H1 (cell line): ENCODE measurements around the gene UHRF2. TPM values are rescaled to one million over a fixed set of nuclear protein-coding genes. Genes with fewer than 3 reads are reported as not detected.

Experiments
- BCL11A ChIP-seq, 2 experiments: IDR thresholded peaks; one replicate each; pipeline ENCODE4 v1.6.1; 2011; ENCODE audit warnings: low read depth in 2 of 2, low read length in 2 of 2, mild to moderate bottlenecking in 2 of 2
- EGR1 ChIP-seq: IDR thresholded peaks from 2 replicates; pipeline ENCODE4 v1.6.1; 2011; ENCODE audit warnings: low read depth, low read length, borderline replicate concordance
- HDAC2 ChIP-seq, 2 experiments: fragments of 300-600 bp in 1 of 2; sonication (generic) in 1 of 2; IDR thresholded peaks; 2 replicates each; pipeline ENCODE4 v1.6.1; 2011 to 2012; ENCODE audit warnings: low read depth in 2 of 2, low read length in 2 of 2, mild to moderate bottlenecking in 2 of 2, moderate library complexity in 2 of 2, borderline replicate concordance in 1 of 2, inconsistent platforms in 1 of 2
- HDAC6 ChIP-seq: IDR thresholded peaks from one replicate; pipeline ENCODE4 v1.7.1; 2012; ENCODE audit warnings: low read depth, mild to moderate bottlenecking, inconsistent platforms, low read length, moderate library complexity
- PHF8 ChIP-seq: fragments of 200-600 bp; sonication (generic); conservative IDR thresholded peaks from 2 replicates; pipeline ENCODE4 v1.7.1; 2012; ENCODE audit warnings: low read depth, mild to moderate bottlenecking, inconsistent platforms, low read length, moderate library complexity
- RAD21 ChIP-seq, 2 experiments: IDR thresholded peaks in 1 of 2; conservative IDR thresholded peaks in 1 of 2; 2 replicates each; pipeline ENCODE4 v1.6.1; 2011; ENCODE audit warnings: low read depth in 2 of 2, low read length in 2 of 2, improper control_type of control experiment in 1 of 2, inconsistent platforms in 1 of 2, mild to moderate bottlenecking in 1 of 2, moderate library complexity in 1 of 2
- SAP30 ChIP-seq: fragments of 300-600 bp; sonication (generic); IDR thresholded peaks from 2 replicates; pipeline ENCODE4 v1.7.1; 2012; ENCODE audit warnings: low read length, moderate library complexity, mild to moderate bottlenecking, inconsistent platforms; ENCODE audit not compliant: insufficient read depth, insufficient replicate concordance
- SIN3A ChIP-seq, 2 experiments: IDR thresholded peaks in 1 of 2; conservative IDR thresholded peaks in 1 of 2; 2 replicates each; pipeline ENCODE4 v1.6.1; 2011 to 2012; ENCODE audit warnings: low read length in 2 of 2, improper control_type of control experiment in 1 of 2, low read depth in 1 of 2, mild to moderate bottlenecking in 1 of 2
- TAF1 ChIP-seq: IDR thresholded peaks from 2 replicates; pipeline ENCODE4 v1.6.1; 2011; ENCODE audit warnings: mild to moderate bottlenecking, low read depth, low read length
- TEAD4 ChIP-seq: IDR thresholded peaks from 2 replicates; pipeline ENCODE4 v1.6.1; 2012; ENCODE audit warnings: low read depth, low read length, inconsistent platforms, mixed read lengths
- polyA plus RNA-seq, 7 experiments: library from polyadenylated mRNA; depleted of rRNA in 3 of 7; stranded (reverse) in 5 of 7; unstranded in 2 of 7; fragments of >200 nt in 5 of 7; fragments of 200-250 nt in 2 of 7; gene quantifications; 1 replicate in 5 of 7; 2 replicates in 1 of 7; 4 replicates in 1 of 7; pipeline versions ENCODE4 v1.2.1 to v1.2.3, GENCODE V29; 2011 to 2013; ENCODE audit warnings: missing spikeins in 2 of 7, mixed read lengths in 2 of 7
- total RNA-seq: library from RNA; stranded (reverse); fragmentation: NEBNext Ultra II Directional; extraction: Animal tissue kit (Norgen Biotek cat#: 25700); gene quantifications from 2 replicates; pipeline ENCODE4 v1.2.1, GENCODE V29; 2021

UHRF2 gene
- total and polyA plus RNA-seq, 2 of the 8 experiments (the other 6 are each of a cell fraction or from before 2014, with no cell fraction given) = 31.8 to 48.0 TPM

DNA sequence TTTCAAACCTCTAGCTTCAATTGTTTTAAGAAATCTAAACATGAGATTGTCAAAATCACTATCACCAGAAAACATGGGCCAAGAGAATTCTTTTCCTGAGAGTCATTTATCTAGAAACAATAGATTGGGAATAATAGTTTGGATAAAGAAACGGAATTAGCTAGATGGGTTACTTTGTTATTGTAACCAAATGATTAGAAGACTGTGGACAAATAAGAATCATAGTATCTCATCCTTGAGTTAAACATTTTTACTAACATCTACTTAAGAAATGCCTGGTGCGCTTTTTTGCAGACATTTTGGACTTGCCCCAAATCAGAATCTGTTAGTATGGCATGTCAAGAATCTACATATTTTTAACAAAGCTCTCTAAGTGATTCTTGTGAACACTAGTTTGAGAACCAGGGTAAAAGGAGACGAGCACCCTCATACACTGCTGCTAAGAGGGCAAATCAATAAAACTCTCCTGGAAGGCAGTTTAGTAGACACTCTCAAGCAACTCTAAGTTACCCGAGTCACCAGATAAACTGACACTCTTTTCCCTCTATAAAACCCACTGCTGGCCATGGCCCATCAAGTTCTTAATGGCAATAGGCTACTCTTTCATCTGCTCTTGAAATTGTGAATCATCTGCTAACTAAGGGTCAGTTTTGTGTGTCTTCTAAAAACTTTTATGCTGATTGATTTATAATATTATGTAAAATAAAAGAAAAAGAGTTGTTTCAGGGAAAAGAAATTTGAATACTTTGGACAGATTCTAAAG, 45.7 kb upstream of the UHRF2 start (continued):
- TF ChIP-seq BCL11A (IDR thresholded peaks at IDR 0.05; ENCODE audit: low read depth in 2 of 2, low read length in 2 of 2) (no peak), TAF1 (no peak), HDAC6 (no peak), PHF8 (no peak), EGR1 (no peak), RAD21 (IDR thresholded peaks at IDR 0.05 in 1 of 2, conservative IDR thresholded peaks at IDR 0.05 in 1 of 2; ENCODE audit: low read depth in 2 of 2, low read length in 2 of 2) (no peak), HDAC2 (IDR thresholded peaks at IDR 0.05; ENCODE audit: borderline replicate concordance in 1 of 2, low read depth in 2 of 2, low read length in 2 of 2) (no peak), TEAD4 (no peak), SIN3A (conservative IDR thresholded peaks at IDR 0.05 in 1 of 2, IDR thresholded peaks at IDR 0.05 in 1 of 2; ENCODE audit: low read depth in 1 of 2, low read length in 2 of 2) (no peak), SAP30 (no peak)
- TF ChIP-seq, all 59 proteins: peak for 0
